ENCODE results near the gene LEKR1.
"Not testable (repeated sequence)": the region's sequence is repeated elsewhere in the genome, so short reads cannot be mapped to it uniquely, and the experiment has no call there.

Gene LEKR1

GRCh38 chr3:156908398-156908797 is 82.2 kb downstream of the LEKR1 start:
- Histone ChIP-seq H3K27ac (ENCODE audit: extremely low read depth, low read depth, low read length) (no peak overlapping the region), H3K4me3 (ENCODE audit: low read depth, low read length) (no peak overlapping the region), H3K9me3 (ENCODE audit: control insufficient read depth, insufficient read depth, low read depth, low read length) (no peaks in the 10 kb centered on the region), H3K36me3 (ENCODE audit: control insufficient read depth in 2 of 2, insufficient read depth in 1 of 2, low read length in 2 of 2) (no peaks in the 10 kb centered on the region), H3K4me1 (ENCODE audit: control insufficient read depth, insufficient read depth, low read length) (no peaks in the 10 kb centered on the region)
- no peak for TF ChIP-seq ZNF776 (tag by site-specific recombination; IDR thresholded peaks at IDR 0.05; ENCODE audit: borderline replicate concordance)
- CTCF ChIA-PET: interaction anchor here (0.7 kb wide), 1 partner anchor 224 kb away, joined by 4 read pairs; no protein-coding TSS in a partner anchor
- POLR2A ChIA-PET: no interaction called here

GRCh38 chr3:156910022-156910421 is 83.9 kb downstream of the LEKR1 start:
- Histone ChIP-seq H3K36me3 (ENCODE audit: control insufficient read depth in 2 of 2, insufficient read depth in 1 of 2, low read length in 2 of 2) (no peaks in the 10 kb centered on the region), H3K27ac (ENCODE audit: extremely low read depth, low read depth, low read length) (no peak overlapping the region), H3K4me3 (ENCODE audit: low read depth, low read length) (no peak overlapping the region), H3K9me3 (ENCODE audit: control insufficient read depth, insufficient read depth, low read depth, low read length) (no peaks in the 10 kb centered on the region), H3K4me1 (ENCODE audit: control insufficient read depth, insufficient read depth, low read length) (no peaks in the 10 kb centered on the region)
- no peak for TF ChIP-seq ZNF473 (tag by site-specific recombination; IDR thresholded peaks at IDR 0.05)
- no peak for TF ChIP-seq ZNF169 (tag by site-specific recombination; IDR thresholded peaks at IDR 0.05)
- TF ChIP-seq REST (tag by site-specific recombination; IDR thresholded peaks at IDR 0.05): no peak
- no peak for TF ChIP-seq KLF7 (tag by site-specific recombination; IDR thresholded peaks at IDR 0.05; ENCODE audit: borderline replicate concordance)
- TF ChIP-seq KLF16 (tag by site-specific recombination; IDR thresholded peaks at IDR 0.05): no peak
- TF ChIP-seq ZNF341 (tag by site-specific recombination; IDR thresholded peaks at IDR 0.05; ENCODE audit: low read depth): no peak
- TF ChIP-seq MYNN (tag by site-specific recombination; IDR thresholded peaks at IDR 0.05; ENCODE audit: borderline replicate concordance): no peak
- TF ChIP-seq ZNF501 (tag by site-specific recombination; IDR thresholded peaks at IDR 0.05): no peak
- TF ChIP-seq ZSCAN18 (tag by site-specific recombination; IDR thresholded peaks at IDR 0.05): no peak
- no peak for TF ChIP-seq ZNF146 (tag by site-specific recombination; IDR thresholded peaks at IDR 0.05)
- TF ChIP-seq ZNF292 (tag by site-specific recombination; IDR thresholded peaks at IDR 0.05; ENCODE audit: borderline replicate concordance, low read depth): no peak
- TF ChIP-seq ZNF571 (tag by site-specific recombination; IDR thresholded peaks at IDR 0.05): no peak
- no peak for TF ChIP-seq ZNF350 (tag by site-specific recombination; IDR thresholded peaks at IDR 0.05)
- TF ChIP-seq ZNF660 (tag by site-specific recombination; IDR thresholded peaks at IDR 0.05): no peak
- no peak for TF ChIP-seq KLF17 (tag by site-specific recombination; IDR thresholded peaks at IDR 0.05)
- no peak for TF ChIP-seq ZBTB6 (tag by site-specific recombination; IDR thresholded peaks at IDR 0.05)
- TF ChIP-seq KLF9 (tag by site-specific recombination; IDR thresholded peaks at IDR 0.05; ENCODE audit: low read depth): no peak
- ChIA-PET CTCF (no interaction called here), POLR2A (no interaction called here)

- CTCF ChIA-PET: interaction anchor here (0.7 kb wide), 1 partner anchor 92 kb away, joined by 3 read pairs; no protein-coding TSS in a partner anchor
- not testable (repeated sequence) for H3K4me1 ChIP-seq (ENCODE audit: control insufficient read depth, insufficient read depth, low read length); H3K9me3 ChIP-seq (ENCODE audit: control insufficient read depth, insufficient read depth, low read depth, low read length)
Measured at GRCh38 chr3:156910831-156911230, 84.7 kb downstream of the LEKR1 start.

More at GRCh38 chr3:156910831-156911230, 84.7 kb downstream of the LEKR1 start:
- POLR2A ChIA-PET; H3K27ac ChIP-seq (ENCODE audit: extremely low read depth, low read depth, low read length); H3K4me3 ChIP-seq (ENCODE audit: low read depth, low read length); H3K36me3 ChIP-seq (ENCODE audit: control insufficient read depth in 2 of 2, insufficient read depth in 1 of 2, low read length in 2 of 2): not testable (repeated sequence)
